Lower leg skin (tissue), 4 donors: ENCODE results near the gene GADL1. TPM values are rescaled to one million over a fixed set of nuclear protein-coding genes. Genes with fewer than 3 reads are reported as not detected.

ENCODE experiments used
- DNase-seq, 2 donors: peaks; one replicate each; pipeline ENCODE4 v3.0.0-alpha.2; 2019; ENCODE audit warnings: low spot score in 2 of 2
- H3K4me3 ChIP-seq: fragments of 200-600 bp; sonication (generic); 2 replicates; pipeline ENCODE4 v1.5.1; 2017; ENCODE audit warnings: mild to moderate bottlenecking, low read depth; ENCODE audit not compliant: poor library complexity, severe bottlenecking
- POLR2A ChIP-seq, 2 donors: fragments of 450-650 bp; IDR thresholded peaks; one replicate each; pipeline ENCODE4 v1.6.1; 2016 to 2017; ENCODE audit warnings: antibody characterized with exemption in 2 of 2, mild to moderate bottlenecking in 1 of 2, moderate library complexity in 1 of 2
- whole genome bisulfite sequencing, 2 donors: methylation state at CpG; one replicate each; pipeline ENCODE4 v1.1.5; 2018; 5-methylcytosine and 5-hydroxymethylcytosine counted together
- intact Hi-C: fragments of 100-400 bp; cut with DNase I; formaldehyde crosslinking; loops from one replicate; pipeline ENCODE4 v1.15.0; 2023; ENCODE audit warnings: low total_unique reads
- total RNA-seq, 4 donors: library from RNA; depleted of rRNA; stranded (reverse); fragments of >200 nt; gene quantifications; one replicate each; pipeline ENCODE4 v1.1.0, GENCODE V29; 2016
- TF ChIP-seq, protein P1 (sequence below), 3 donors: fragments of 450-650 bp; IDR thresholded peaks; one replicate each; pipeline ENCODE4 v1.5.1; 2016; ENCODE audit warnings: antibody characterized with exemption in 3 of 3, mild to moderate bottlenecking in 3 of 3, moderate library complexity in 2 of 3

The GADL1 gene
- total RNA-seq, 4 donors from 2014 or later = not detected

DNA sequence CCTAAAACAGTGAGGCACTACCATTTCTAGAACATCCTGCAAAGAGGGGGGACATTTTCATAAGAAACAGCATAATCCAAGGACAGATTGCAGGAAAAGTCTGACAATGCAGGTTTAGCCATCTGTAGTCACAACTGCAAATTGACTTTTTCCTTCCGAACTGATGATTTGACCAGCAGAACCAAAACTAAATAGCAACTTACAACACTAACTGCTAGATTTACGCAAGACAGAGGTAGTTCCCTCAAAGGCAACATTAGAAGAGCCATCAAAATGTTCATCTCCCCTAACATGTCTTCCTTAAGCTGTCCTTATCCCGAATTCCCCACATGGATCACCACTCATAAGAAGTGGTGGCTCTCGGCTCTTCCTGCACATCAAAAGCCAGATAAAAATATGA, 129.6 kb downstream of the GADL1 start:
- no peak overlapping the region for H3K4me3 ChIP-seq
- DNase-seq = no peak
- intact Hi-C loops = no loop called here
- 77 to 98% methylated on average over 4 of the region's 4 CpGs for WGBS, 2 donors
- TF ChIP-seq POLR2A (IDR thresholded peaks at IDR 0.05) = no peak
- TF ChIP-seq, protein P1, sequence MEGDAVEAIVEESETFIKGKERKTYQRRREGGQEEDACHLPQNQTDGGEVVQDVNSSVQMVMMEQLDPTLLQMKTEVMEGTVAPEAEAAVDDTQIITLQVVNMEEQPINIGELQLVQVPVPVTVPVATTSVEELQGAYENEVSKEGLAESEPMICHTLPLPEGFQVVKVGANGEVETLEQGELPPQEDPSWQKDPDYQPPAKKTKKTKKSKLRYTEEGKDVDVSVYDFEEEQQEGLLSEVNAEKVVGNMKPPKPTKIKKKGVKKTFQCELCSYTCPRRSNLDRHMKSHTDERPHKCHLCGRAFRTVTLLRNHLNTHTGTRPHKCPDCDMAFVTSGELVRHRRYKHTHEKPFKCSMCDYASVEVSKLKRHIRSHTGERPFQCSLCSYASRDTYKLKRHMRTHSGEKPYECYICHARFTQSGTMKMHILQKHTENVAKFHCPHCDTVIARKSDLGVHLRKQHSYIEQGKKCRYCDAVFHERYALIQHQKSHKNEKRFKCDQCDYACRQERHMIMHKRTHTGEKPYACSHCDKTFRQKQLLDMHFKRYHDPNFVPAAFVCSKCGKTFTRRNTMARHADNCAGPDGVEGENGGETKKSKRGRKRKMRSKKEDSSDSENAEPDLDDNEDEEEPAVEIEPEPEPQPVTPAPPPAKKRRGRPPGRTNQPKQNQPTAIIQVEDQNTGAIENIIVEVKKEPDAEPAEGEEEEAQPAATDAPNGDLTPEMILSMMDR (IDR thresholded peaks at IDR 0.05) = no peak

DNA sequence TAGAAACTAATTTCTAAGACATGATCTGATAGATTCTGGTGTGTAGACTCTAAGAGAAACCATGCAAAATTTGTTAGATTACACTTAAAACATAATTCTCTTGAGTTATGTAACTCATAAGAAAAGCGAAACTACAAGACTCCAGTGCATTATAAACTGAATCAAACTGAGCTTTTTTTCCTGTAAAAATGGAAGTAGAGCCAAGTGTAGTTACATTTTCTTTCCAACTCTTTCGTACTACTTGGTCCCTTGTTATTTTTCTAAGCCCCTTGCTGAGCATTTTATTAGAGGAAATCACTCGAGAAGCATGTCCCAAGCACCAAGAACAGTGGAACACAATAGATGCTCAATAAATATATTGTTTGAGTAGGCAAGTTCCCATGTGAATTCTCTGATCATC, 130.2 kb downstream of the GADL1 start:
- intact Hi-C loops = no loop called here
- TF ChIP-seq, protein P1 (IDR thresholded peaks at IDR 0.05) = no peak
- TF ChIP-seq POLR2A (IDR thresholded peaks at IDR 0.05) = no peak
- H3K4me3 ChIP-seq = no peak overlapping the region
- 66 to 72% methylated on average over 3 of the region's 3 CpGs for WGBS, 2 donors
- no peak for DNase-seq

DNA sequence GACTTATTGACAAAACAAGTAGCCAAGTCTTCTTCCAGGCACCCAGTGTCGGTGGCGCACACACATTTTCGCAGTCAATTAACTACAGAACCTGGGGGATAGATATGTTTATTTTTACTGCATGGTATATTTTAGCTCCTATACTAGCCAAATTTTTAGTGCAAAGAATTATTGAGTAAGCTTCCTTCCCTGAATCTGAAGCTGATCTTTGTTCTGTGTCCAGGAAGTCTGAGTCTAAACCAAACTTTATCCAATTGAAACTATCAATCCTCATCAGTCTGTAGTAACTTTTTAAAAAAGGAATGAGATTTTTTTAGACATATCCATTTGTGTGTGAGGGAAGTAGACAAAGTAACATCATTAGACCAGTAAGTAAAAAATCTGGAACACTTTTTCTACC, 133.1 kb downstream of the GADL1 start:
- WGBS, 2 donors = 97 to 99% methylated on average over 3 of the region's 3 CpGs
- no peak overlapping the region for H3K4me3 ChIP-seq
- intact Hi-C loops = no loop called here
- TF ChIP-seq, protein P1 (IDR thresholded peaks at IDR 0.05) = no peak
- TF ChIP-seq POLR2A (IDR thresholded peaks at IDR 0.05) = no peak
- DNase-seq = no peak

DNA sequence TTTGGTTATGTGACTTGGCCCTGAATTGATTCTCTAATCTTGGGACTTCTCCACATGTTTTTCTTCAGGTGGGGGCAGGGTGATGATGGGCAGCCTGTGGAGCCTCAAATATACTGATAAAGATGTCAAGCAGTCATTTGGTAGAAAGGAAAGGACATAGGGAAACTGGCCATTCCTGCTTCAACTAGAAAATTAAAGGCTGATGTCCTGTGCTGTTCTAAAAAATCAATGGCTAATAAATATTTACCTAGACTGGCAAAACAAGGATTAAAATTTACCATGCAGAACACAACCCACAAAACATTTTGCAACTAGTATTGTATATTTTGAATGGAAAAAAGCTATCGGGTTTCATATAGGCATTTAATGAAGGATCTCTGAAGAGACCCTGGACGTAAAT, 133.7 kb downstream of the GADL1 start:
- TF ChIP-seq, protein P1 (IDR thresholded peaks at IDR 0.05) = no peak
- TF ChIP-seq POLR2A (IDR thresholded peaks at IDR 0.05) = no peak
- no peak for DNase-seq
- intact Hi-C loops = no loop called here
- H3K4me3 ChIP-seq = no peak overlapping the region
- 90 to 93% methylated on average over 2 of the region's 2 CpGs for WGBS, 2 donors

- H3K4me3 ChIP-seq = no peak overlapping the region
- TF ChIP-seq, protein P1 (IDR thresholded peaks at IDR 0.05) = no peak
- no peak for TF ChIP-seq POLR2A (IDR thresholded peaks at IDR 0.05)
- intact Hi-C loops = no loop called here
- DNase-seq = no peak
- 59 to 69% methylated on average over 3 of the region's 3 CpGs for WGBS, 2 donors
These were observed 134.3 kb downstream of the GADL1 start for GRCh38 chr3:30760040-30760695.

- no peak for TF ChIP-seq POLR2A (IDR thresholded peaks at IDR 0.05)
- TF ChIP-seq, protein P1 (IDR thresholded peaks at IDR 0.05) = no peak
- H3K4me3 ChIP-seq = no peak overlapping the region
- DNase-seq = no peak
- intact Hi-C loops = no loop called here
- 90 to 91% methylated on average over 3 of the region's 3 CpGs for WGBS, 2 donors
These were observed 138.2 kb downstream of the GADL1 start for GRCh38 chr3:30756218-30756617.
